Heart left ventricle (tissue), 16 donors: Measurements from ENCODE around the gene GSTM4. TPM values are rescaled to one million over a fixed set of nuclear protein-coding genes. Genes with fewer than 3 reads are reported as not detected.
"Not testable (repeated sequence)": the region's sequence is repeated elsewhere in the genome, so short reads cannot be mapped to it uniquely, and the experiment has no call there.

Source experiments
- ATAC-seq, 4 donors: fragments of 200-7000 bp; cut with Tn5 transposase; one replicate each; pipeline ENCODE4 v1.9.1; 2020 to 2022; ENCODE audit warnings: moderate library complexity in 4 of 4, mild to moderate bottlenecking in 3 of 4, moderate number of reproducible peaks in 1 of 4
- DNase-seq, 5 donors: peaks; one replicate each; pipeline ENCODE4 v3.0.0-alpha.2; 2020
- H3K27ac ChIP-seq, 12 donors: fragments of 200-600 bp; sonication (generic) in 4 of 12; one replicate each; pipeline versions ENCODE4 v1.5.0 to v1.8.0; 2016 to 2022; ENCODE audit warnings: mild to moderate bottlenecking in 2 of 12
- H3K27me3 ChIP-seq, 9 donors: fragments of 200-600 bp; sonication (generic) in 2 of 9; one replicate each; pipeline versions ENCODE4 v1.5.1 to v1.8.0; 2016 to 2022; ENCODE audit warnings: mild to moderate bottlenecking in 3 of 9
- H3K36me3 ChIP-seq, 9 donors: fragments of 200-600 bp; sonication (generic) in 2 of 9; one replicate each; pipeline versions ENCODE4 v1.5.0 to v1.8.0; 2018 to 2022; ENCODE audit warnings: mild to moderate bottlenecking in 2 of 9
- H3K4me1 ChIP-seq, 12 donors: fragments of 200-600 bp; sonication (generic) in 4 of 12; one replicate each; pipeline versions ENCODE4 v1.5.0 to v1.8.0; 2016 to 2022; ENCODE audit warnings: mild to moderate bottlenecking in 3 of 12
- H3K4me3 ChIP-seq, 12 donors: fragments of 200-600 bp; sonication (generic) in 4 of 12; one replicate each; pipeline versions ENCODE4 v1.5.0 to v1.8.0; 2017 to 2022; ENCODE audit warnings: mild to moderate bottlenecking in 9 of 12, moderate library complexity in 4 of 12
- H3K9me3 ChIP-seq, 12 donors: fragments of 200-600 bp; sonication (generic) in 4 of 12; one replicate each; pipeline versions ENCODE4 v1.5.0 to v1.8.0; 2016 to 2022; ENCODE audit warnings: mild to moderate bottlenecking in 1 of 12
- POLR2A ChIP-seq, 2 donors: fragments of 450-650 bp; IDR thresholded peaks; one replicate each; pipeline ENCODE4 v1.6.1; 2017; ENCODE audit warnings: antibody characterized with exemption in 2 of 2, mild to moderate bottlenecking in 2 of 2, moderate library complexity in 2 of 2
- WGBS, 4 donors: extraction: QIAGEN DNeasy Blood & Tissue Kit in 2 of 4; methylation state at CpG; one replicate each; pipeline versions ENCODE4 v1.1.5 to v1.1.7; 2013 to 2018; 5-methylcytosine and 5-hydroxymethylcytosine counted together
- intact Hi-C, 10 donors: fragments of 100-400 bp; cut with DNase I; formaldehyde crosslinking; loops; one replicate each; pipeline versions ENCODE4 v1.11.1 to v1.14.2; 2022
- polyA plus RNA-seq, 2 donors: library from polyadenylated mRNA; stranded (reverse); fragments of 200-250 nt; gene quantifications; one replicate each; pipeline ENCODE4 v1.2.3, GENCODE V29; 2013
- total RNA-seq, 9 donors: library from RNA; depleted of rRNA in 2 of 9; stranded (reverse); fragments of >200 nt in 2 of 9; fragmentation: NEBNext Ultra II Directional in 3 of 9; extraction: Animal tissue kit (Norgen Biotek cat#: 25700) in 3 of 9; gene quantifications; one replicate each; pipeline versions ENCODE4 v1.1.0 to v1.2.4, GENCODE V29; 2016 to 2023
- TF ChIP-seq, protein P1 (sequence below), 12 donors: fragments of 200-600 bp; sonication (generic) in 4 of 12; IDR thresholded peaks; one replicate each; pipeline versions ENCODE4 v1.5.0 to v1.8.0; 2018 to 2022; ENCODE audit warnings: antibody characterized with exemption in 12 of 12, mild to moderate bottlenecking in 5 of 12
- donor health status: ischemic (EF 13 %, LVEDD 7.1; RV severe dilation, severe dysfunction).
- donor health status: healthy with polysubstance abuse.
- donor health status: DM: no; HTN: yes; CAD: no.
- donor health status: DM: no; HTN: no; CAD: no.
- donor health status: ischemic (EF 25% LVEDD 6.9; RV normal size, moderate dysfunction).
- donor health status: ischemic (EF 25% LVEDD 5.7; RV mildly dilated, moderate dysfunction).
- donor health status: healthy.
- donor health status: DM: yes; HTN: yes; CAD: no.
- donor health status: ischemic (EF 35%, LVEDD 5.7; RV mildly dilated, moderate dysfunction).
- donor health status: nonischemic (EF 11% LVEDD 7.7; RV severe dilation, severe dysfunction).
- donor health status: DM: yes; HTN: yes; CAD: no.
- donor health status: PGD.
- donor health status: ischemic (EF 29% LVEDD 5.4; RV normal size, mild dysfunction).
- donor health status: nonischemic (EF 23%, LVEDD 6.1; RV moderate dilation, normal function).

Gene GSTM4
- total and polyA plus RNA-seq, 11 donors = 21.7 to 48.4 (median 42.1) TPM

DNA sequence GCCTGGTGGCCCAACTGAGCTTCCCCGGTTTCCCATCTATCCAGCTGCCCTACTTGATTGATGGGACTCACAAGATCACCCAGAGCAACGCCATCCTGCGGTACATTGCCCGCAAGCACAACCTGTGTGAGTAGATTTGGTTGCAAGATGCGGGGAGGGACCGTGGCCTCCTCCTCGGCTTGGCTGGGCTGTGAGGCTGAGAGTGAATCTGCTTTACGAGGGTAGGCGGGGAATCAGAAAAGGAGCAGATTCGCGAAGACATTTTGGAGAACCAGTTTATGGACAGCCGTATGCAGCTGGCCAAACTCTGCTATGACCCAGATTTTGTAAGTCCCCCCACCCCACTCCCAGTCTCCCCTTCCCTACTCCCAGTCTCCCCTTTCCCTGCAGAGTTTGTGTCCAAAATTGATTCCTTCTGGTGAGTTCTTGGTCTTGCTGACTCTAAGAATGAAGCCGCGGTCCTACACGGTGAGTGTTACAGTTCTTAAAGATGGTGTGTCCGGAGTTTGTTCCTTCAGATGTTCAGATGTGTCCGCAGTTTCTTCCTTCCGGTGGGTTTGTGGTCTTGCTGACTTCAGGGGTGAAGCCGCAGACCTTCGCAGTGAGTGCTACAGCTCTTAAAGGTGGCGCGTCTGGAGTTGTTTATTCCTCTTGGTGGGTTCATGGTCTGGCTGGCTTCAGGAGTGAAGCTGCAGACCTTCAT is 13.5 kb downstream of the GSTM4 start:
- intact Hi-C loops = loop anchor here in 1 of 10 donors (5.0 kb wide), 1 partner anchor 83 kb away; no protein-coding TSS in a partner anchor
- H3K9me3 ChIP-seq = no peaks in the 10 kb centered on the region
- no peaks in the 10 kb centered on the region for H3K27me3 ChIP-seq
- TF ChIP-seq POLR2A (IDR thresholded peaks at IDR 0.05) = no peak
- TF ChIP-seq, protein P1, sequence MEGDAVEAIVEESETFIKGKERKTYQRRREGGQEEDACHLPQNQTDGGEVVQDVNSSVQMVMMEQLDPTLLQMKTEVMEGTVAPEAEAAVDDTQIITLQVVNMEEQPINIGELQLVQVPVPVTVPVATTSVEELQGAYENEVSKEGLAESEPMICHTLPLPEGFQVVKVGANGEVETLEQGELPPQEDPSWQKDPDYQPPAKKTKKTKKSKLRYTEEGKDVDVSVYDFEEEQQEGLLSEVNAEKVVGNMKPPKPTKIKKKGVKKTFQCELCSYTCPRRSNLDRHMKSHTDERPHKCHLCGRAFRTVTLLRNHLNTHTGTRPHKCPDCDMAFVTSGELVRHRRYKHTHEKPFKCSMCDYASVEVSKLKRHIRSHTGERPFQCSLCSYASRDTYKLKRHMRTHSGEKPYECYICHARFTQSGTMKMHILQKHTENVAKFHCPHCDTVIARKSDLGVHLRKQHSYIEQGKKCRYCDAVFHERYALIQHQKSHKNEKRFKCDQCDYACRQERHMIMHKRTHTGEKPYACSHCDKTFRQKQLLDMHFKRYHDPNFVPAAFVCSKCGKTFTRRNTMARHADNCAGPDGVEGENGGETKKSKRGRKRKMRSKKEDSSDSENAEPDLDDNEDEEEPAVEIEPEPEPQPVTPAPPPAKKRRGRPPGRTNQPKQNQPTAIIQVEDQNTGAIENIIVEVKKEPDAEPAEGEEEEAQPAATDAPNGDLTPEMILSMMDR (IDR thresholded peaks at IDR 0.05) = no peak
- H3K36me3 ChIP-seq = peaks cover 0 to 26% (median 7%) of the 10 kb centered on the region in 9 donors
- WGBS, 4 donors = 93 to 95% (median 95%) methylated on average over 20 to 22 of the region's 22 CpGs
- H3K4me1 ChIP-seq = peaks cover 0 to 12% (median 6%) of the 10 kb centered on the region in 12 donors
- DNase-seq = no peak
- H3K27ac ChIP-seq = peak overlapping the region in 1 of 12 donors; percentile 18
- ATAC-seq = no peak
- H3K4me3 ChIP-seq = no peak overlapping the region

DNA sequence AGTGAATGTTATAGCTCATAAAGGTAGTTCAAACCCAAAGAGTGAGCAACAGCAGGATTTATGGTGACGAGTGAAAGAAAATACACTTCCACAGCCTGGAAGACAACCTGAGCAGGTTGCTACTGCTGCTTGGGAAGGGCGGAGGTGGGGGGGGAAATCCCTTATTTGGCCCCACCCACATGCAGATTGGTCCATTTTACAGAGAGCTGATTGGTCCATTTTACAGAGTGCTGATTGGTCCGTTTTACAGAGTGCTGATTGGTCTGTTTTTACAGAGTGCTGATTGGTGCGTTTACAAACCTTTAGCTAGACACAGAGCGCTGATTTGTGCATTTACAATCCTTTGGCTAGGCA is 14.0 kb downstream of the GSTM4 start:
- not testable (repeated sequence) for H3K27ac ChIP-seq, H3K27me3 ChIP-seq, H3K9me3 ChIP-seq, H3K4me3 ChIP-seq, ATAC-seq, DNase-seq
- H3K36me3 ChIP-seq = peaks cover 0 to 24% (median 7%) of the 10 kb centered on the region in 9 donors
- WGBS, 4 donors = 92 to 96% (median 94%) methylated on average over 4 to 5 of the region's 5 CpGs
- peaks cover 0 to 12% (median 6%) of the 10 kb centered on the region in 12 donors for H3K4me1 ChIP-seq
- intact Hi-C loops = loop anchor here in 2 of 10 donors (5.0 to 10.0 kb wide), 2 partner anchors 55 to 82 kb away; no protein-coding TSS in a partner anchor

DNA sequence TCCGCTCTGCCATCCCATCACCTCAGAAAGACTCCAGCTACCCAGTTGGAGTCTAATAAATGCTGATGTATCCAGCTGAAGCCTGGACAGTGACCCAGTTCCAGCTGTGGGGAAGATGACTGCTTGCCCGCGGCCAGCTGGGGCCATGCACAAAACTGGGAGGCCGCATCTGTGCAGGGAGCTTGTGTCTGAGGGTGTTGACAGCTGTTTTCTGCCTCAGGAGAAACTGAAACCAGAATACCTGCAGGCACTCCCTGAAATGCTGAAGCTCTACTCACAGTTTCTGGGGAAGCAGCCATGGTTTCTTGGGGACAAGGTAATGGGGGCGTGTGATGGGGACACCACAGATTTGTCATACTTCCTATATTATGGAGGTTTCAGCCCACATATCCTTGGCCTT is 15.2 kb downstream of the GSTM4 start:
- intact Hi-C loops = loop anchor here in 1 of 10 donors (10.0 kb wide), 1 partner anchor 54 kb away; no protein-coding TSS in a partner anchor
- 90 to 100% (median 94%) methylated on average over 3 to 5 of the region's 5 CpGs for WGBS, 4 donors
- no peak for ATAC-seq

DNA sequence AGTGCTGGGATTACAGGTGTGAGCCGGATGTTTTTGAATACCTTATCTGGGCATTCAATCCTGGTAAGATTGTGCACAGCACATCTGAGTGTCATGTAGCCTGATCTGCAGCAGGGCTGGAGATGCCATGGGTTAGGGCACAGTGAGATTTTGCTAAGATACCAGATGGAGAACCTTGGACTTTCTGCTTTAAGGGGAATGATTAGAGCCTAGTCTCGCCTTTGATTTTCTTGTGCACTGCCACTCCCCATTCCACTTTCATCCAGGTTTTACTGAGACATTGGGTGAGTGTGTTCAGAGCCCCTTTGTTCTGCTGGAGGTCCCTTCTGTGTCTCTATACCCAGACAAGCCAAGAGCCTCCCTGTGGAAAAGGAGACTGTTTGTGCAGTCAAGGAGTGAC is 18.0 kb downstream of the GSTM4 start:
- not testable (repeated sequence) for H3K9me3 ChIP-seq, ATAC-seq, DNase-seq, H3K4me1 ChIP-seq, H3K4me3 ChIP-seq, H3K27ac ChIP-seq, H3K27me3 ChIP-seq
- WGBS, 4 donors = 93 to 100% (median 99%) methylated on average over 2 of the region's 2 CpGs
- H3K36me3 ChIP-seq = peaks cover 0 to 15% (median 0%) of the 10 kb centered on the region in 9 donors
- intact Hi-C loops = loop anchor here in 1 of 10 donors (10.0 kb wide), 1 partner anchor 51 kb away; no protein-coding TSS in a partner anchor

More for the DNA sequence above, 15.2 kb downstream of the GSTM4 start:
- no peak for DNase-seq
- Histone ChIP-seq H3K27me3 (no peaks in the 10 kb centered on the region), H3K4me3 (no peak overlapping the region), H3K4me1 (peaks cover 0 to 12% (median 6%) of the 10 kb centered on the region in 12 donors), H3K27ac (no peak overlapping the region), H3K36me3 (peaks cover 0 to 15% (median 0%) of the 10 kb centered on the region in 9 donors), H3K9me3 (no peaks in the 10 kb centered on the region)
- TF ChIP-seq POLR2A (IDR thresholded peaks at IDR 0.05) = no peak
- TF ChIP-seq, protein P1 (IDR thresholded peaks at IDR 0.05) = no peak

DNA sequence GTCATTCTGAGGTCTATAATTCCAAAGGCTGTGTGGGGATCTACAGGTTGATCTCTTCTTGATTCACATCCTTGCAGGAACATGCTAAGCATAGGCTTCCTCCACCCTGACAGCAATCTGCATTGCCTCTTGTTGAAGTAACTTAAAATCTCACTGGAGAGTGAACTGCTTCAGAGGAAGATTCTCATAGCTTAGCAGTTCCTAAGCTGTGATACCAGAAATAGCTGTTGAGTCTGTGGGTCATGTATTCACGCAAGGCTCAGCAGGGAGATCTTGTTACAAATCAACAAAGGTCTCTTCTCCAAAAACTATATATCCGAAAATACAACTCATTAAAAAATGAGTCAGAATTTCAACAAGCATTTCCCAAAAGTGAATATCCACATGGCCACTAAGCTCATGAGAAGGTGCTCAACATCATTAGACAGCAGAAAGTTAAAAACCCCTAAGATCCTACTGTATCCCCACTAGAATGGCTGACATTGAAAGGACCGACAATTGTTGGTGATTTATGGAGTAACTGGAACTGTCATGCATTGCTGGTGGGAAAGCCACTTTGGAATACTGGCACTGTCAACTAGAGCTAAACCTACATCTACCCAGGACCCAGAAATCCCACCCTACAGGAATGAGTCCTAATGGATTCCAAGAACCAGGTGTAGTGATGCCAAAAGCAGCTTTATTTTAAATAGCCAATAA is 20.9 kb downstream of the GSTM4 start:
- H3K9me3 ChIP-seq, ATAC-seq, H3K27ac ChIP-seq, DNase-seq, H3K27me3 ChIP-seq, H3K36me3 ChIP-seq, H3K4me1 ChIP-seq, H3K4me3 ChIP-seq: not testable (repeated sequence)
- intact Hi-C loops = loop anchor here in 1 of 10 donors (10.0 kb wide), 1 partner anchor 48 kb away; no protein-coding TSS in a partner anchor
- 74 to 92% (median 87%) methylated on average over 3 of the region's 3 CpGs for WGBS, 4 donors
